Sigmoid colon (tissue), 7 donors: Measurements from ENCODE around the gene DEAF1. TPM values are rescaled to one million over a fixed set of nuclear protein-coding genes. Genes with fewer than 3 reads are reported as not detected.

Source experiments
- DNase-seq: peaks from one replicate; pipeline ENCODE4 v3.0.0-alpha.2; 2019
- H3K27ac ChIP-seq, 4 donors: fragments of 200-600 bp; sonication (generic); one replicate each; pipeline ENCODE4 v1.5.1; 2016 to 2019; ENCODE audit warnings: mild to moderate bottlenecking in 1 of 4
- H3K27me3 ChIP-seq, 3 donors: fragments of 200-600 bp; sonication (generic); one replicate each; pipeline ENCODE4 v1.5.1; 2019; ENCODE audit warnings: mild to moderate bottlenecking in 1 of 3
- H3K36me3 ChIP-seq, 4 donors: fragments of 200-600 bp; sonication (generic); one replicate each; pipeline ENCODE4 v1.5.1; 2016 to 2019
- H3K4me1 ChIP-seq, 4 donors: fragments of 200-600 bp; sonication (generic); one replicate each; pipeline ENCODE4 v1.5.1; 2017 to 2019
- H3K4me3 ChIP-seq, 4 donors: fragments of 200-600 bp; sonication (generic); one replicate each; pipeline ENCODE4 v1.5.1; 2017 to 2019; ENCODE audit warnings: mild to moderate bottlenecking in 2 of 4, moderate library complexity in 1 of 4
- H3K9me3 ChIP-seq, 4 donors: fragments of 200-600 bp in 3 of 4; sonication (generic) in 3 of 4; one replicate each; pipeline versions ENCODE4 v1.5.1 to v1.6.1; 2013 to 2019
- EP300 ChIP-seq, 4 donors: sonication (generic); formaldehyde crosslinking; IDR thresholded peaks; one replicate each; pipeline ENCODE4 v1.6.1; 2017; ENCODE audit warnings: antibody characterized with exemption in 4 of 4
- POLR2A ChIP-seq, 2 donors: fragments of 450-650 bp; IDR thresholded peaks; one replicate each; pipeline ENCODE4 v1.6.1; 2016; ENCODE audit warnings: antibody characterized with exemption in 2 of 2, mild to moderate bottlenecking in 2 of 2, moderate library complexity in 2 of 2
- POLR2AphosphoS5 ChIP-seq, 4 donors: sonication (generic); formaldehyde crosslinking; IDR thresholded peaks; one replicate each; pipeline ENCODE4 v1.6.1; 2017; ENCODE audit warnings: antibody characterized with exemption in 4 of 4
- WGBS, 2 donors: extraction: QIAGEN DNeasy Blood & Tissue Kit; methylation state at CpG; one replicate each; pipeline ENCODE4 v1.1.7; 2013; 5-methylcytosine and 5-hydroxymethylcytosine counted together
- intact Hi-C: fragments of 100-400 bp; cut with DNase I; formaldehyde crosslinking; loops from one replicate; pipeline ENCODE4 v1.15.1; 2023
- polyA plus RNA-seq, 3 donors: library from polyadenylated mRNA; stranded (reverse); fragments of 200-250 nt; gene quantifications; one replicate each; pipeline ENCODE4 v1.2.3, GENCODE V29; 2013
- total RNA-seq, 4 donors: library from RNA; depleted of rRNA; stranded (reverse); fragments of >200 nt; gene quantifications; one replicate each; pipeline ENCODE4 v1.1.0, GENCODE V29; 2016
- TF ChIP-seq, protein P1 (sequence below), 4 experiments: fragments of 450-650 bp in 3 of 4; fragments of 200-600 bp in 1 of 4; IDR thresholded peaks; one replicate each; pipeline ENCODE4 v1.5.1; 2016 to 2019; ENCODE audit warnings: antibody characterized with exemption in 4 of 4, mild to moderate bottlenecking in 3 of 4, moderate library complexity in 2 of 4
- donor health status: healthy with polysubstance abuse.
- donor health status: Bipolar disorder and iron deficiency.
- donor health status: healthy.

The DEAF1 gene
- total and polyA plus RNA-seq, 7 donors: 11.3 to 29.6 (median 18.6) TPM

DNA sequence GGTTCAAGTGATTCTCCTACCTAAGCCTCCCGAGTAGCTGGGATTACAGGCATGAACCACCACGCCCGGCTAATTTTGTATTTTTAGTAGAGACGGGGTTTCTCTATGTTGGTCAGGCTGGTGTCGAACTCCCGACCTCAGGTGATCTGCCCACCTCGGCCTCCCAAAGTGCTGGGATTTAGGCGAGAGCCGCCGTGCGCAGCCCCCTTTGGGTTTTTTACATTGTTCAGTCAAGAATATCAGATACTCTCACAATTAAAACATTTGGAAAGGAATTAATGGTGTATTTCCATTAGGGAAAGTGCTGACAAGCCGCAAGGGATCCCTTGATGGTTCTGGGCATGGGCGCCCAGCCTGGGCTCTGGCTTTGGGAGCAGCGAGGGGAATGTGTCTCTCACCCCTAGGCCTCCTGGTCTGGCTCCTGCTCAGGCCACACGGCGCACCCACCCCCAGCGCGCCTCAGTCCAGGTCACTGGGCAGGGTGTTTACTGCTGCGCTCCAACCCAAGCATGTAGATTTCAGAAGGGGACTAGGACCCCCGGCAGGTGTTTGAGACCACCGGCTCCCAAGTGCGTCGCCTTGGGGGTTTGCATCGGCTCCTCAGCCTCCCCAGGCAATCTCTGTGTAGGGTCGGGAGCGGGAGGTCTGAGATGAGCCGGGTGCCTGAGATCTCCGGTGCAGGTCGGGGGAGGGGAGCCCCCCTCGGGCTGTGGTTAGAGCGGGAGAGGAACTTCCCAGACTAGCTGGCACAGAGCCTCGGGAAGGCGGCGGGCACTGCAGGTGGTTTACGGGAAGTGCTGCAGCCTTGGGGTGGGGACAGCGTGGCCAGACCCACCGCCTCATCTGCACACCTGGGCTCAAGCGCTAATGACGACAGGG lies 78.5 kb downstream of the DEAF1 start:
- peak overlapping the region; percentile 82 to 95 (median 87) for H3K27ac ChIP-seq
- H3K27me3 ChIP-seq: no peaks in the 10 kb centered on the region
- peaks cover 6 to 34% (median 16%) of the 10 kb centered on the region in 4 donors for H3K36me3 ChIP-seq
- peak overlapping the region in 3 of 4 donors; percentile 61 to 71 (median 62) for H3K4me3 ChIP-seq
- 73 to 76% methylated on average over 39 of the region's 39 CpGs for WGBS, 2 donors
- peaks cover 0 to 33% (median 27%) of the 10 kb centered on the region in 4 donors for H3K4me1 ChIP-seq
- DNase-seq: peak; percentile 74
- intact Hi-C loops: loop anchor here (5.0 kb wide), 1 partner anchor 39 kb away; the partner anchor contains the start of gene PHRF1
- TF ChIP-seq, protein P1, sequence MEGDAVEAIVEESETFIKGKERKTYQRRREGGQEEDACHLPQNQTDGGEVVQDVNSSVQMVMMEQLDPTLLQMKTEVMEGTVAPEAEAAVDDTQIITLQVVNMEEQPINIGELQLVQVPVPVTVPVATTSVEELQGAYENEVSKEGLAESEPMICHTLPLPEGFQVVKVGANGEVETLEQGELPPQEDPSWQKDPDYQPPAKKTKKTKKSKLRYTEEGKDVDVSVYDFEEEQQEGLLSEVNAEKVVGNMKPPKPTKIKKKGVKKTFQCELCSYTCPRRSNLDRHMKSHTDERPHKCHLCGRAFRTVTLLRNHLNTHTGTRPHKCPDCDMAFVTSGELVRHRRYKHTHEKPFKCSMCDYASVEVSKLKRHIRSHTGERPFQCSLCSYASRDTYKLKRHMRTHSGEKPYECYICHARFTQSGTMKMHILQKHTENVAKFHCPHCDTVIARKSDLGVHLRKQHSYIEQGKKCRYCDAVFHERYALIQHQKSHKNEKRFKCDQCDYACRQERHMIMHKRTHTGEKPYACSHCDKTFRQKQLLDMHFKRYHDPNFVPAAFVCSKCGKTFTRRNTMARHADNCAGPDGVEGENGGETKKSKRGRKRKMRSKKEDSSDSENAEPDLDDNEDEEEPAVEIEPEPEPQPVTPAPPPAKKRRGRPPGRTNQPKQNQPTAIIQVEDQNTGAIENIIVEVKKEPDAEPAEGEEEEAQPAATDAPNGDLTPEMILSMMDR (IDR thresholded peaks at IDR 0.05): no peak
- TF ChIP-seq EP300 (IDR thresholded peaks at IDR 0.05): no peak
- no peak for TF ChIP-seq POLR2A (IDR thresholded peaks at IDR 0.05)
- TF ChIP-seq POLR2AphosphoS5 (IDR thresholded peaks at IDR 0.05): no peak
- no peaks in the 10 kb centered on the region for H3K9me3 ChIP-seq

DNA sequence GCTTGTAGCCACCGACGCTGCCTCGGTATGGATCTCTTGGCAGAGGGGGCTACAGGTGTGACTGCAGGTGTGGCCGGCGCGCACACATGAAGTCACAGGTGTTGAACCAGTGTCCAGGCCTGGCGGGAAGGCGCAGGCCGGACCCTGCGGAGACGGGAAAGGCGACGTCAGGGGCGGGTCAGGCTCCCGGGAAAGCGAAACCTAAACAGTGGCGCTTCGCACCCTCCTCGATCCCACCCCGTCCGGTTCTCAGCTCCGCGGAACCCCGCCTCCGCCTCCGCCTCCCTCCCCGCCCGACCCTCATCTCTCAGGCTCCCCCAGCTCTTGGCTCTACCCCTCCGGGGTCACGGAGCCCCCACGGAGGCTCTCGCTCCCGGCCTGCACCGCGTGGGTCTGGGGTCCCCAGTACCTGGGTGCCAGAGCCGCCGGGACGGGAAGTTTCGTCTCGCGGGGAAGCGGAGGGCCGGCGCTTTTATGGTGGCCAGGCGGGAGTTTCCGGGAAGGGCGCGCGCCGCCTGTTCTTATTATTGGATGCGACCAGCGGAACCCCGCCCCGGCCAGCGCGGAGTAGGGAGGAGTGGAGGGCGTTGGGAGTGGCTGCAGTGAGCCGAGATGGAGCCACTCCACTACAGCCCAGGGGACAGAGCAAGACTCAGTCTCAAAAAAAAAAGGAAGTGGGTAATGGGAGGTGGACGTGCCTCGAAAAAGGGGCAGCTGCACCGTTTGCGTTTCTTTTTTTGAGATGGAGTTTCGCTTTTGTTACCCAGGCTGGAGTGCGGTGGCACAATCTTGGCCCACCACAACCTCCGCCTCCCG lies 79.3 kb downstream of the DEAF1 start, which contains the start of gene IRF7:
IRF7 (minus strand) TSS at position 447 of the 816 bp plus-strand sequence. CDS start 586 bp downstream, outside the sequence.
- H3K36me3 ChIP-seq: peaks cover 13 to 43% (median 25%) of the 10 kb centered on the region in 4 donors
- no peaks in the 10 kb centered on the region for H3K9me3 ChIP-seq
- peak within 1 kb of the TSS; percentile 61 to 72 (median 66) for H3K4me3 ChIP-seq
- no peaks in the 10 kb centered on the region for H3K27me3 ChIP-seq
- H3K4me1 ChIP-seq: peaks cover 0 to 33% (median 27%) of the 10 kb centered on the region in 4 donors
- 2% methylated on average over 66 of the region's 66 CpGs for WGBS, 2 donors
- peak within 1 kb of the TSS; percentile 82 to 95 (median 87) for H3K27ac ChIP-seq
- TF ChIP-seq POLR2A (IDR thresholded peaks at IDR 0.05) (peak; percentile 41 to 66), POLR2AphosphoS5 (IDR thresholded peaks at IDR 0.05) (peak; percentile 57 to 82 (median 78))
- TF ChIP-seq, protein P1 (IDR thresholded peaks at IDR 0.05): no peak
- intact Hi-C loops: loop anchor here (5.0 kb wide), 1 partner anchor 38 kb away; the partner anchor contains the start of gene PHRF1
- peak; percentile 97 for DNase-seq

DNA sequence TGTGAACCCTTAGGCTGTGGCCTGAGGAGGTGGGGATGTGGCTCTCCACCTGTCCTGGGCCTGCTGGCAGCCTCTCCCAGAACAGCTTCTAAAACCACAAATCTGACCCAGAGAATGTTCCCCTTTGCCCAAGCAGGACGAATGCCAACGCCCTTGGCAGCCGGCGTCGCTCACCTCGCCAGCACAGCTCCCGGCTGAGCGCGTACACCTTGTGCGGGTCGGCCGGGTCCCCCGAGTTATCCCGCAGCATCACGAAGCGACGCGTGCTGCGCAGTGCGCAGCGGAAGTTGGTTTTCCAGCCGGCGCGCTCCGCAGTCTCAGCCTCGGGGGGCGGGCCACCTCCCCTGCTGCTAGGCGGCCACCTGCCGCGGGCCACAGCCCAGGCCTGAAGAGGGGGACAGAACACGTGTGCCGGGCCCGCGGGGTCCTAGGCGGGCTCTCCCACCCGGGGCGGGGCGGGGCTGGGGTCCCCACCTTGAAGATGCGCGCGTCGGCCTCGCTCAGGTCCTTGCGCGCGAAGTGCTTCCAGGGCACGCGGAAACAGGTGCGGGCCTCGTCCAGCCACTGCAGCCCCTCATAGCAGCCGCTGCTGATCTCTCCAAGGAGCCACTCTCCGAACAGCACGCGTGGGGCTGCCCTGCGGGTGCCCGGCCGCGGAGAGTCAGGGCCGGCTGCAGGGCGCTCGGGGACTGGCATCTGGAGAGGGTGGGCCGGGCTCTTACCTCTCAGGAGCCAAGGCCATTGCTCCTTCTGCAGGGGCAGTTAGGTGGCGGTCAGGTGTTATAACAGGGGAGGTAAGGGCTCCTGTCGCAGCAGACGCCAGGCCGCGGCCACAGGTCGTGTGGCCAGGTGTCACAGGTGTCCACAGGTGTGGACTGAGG lies 80.2 kb downstream of the DEAF1 start:
- 25 to 63% methylated on average over 68 of the region's 68 CpGs for WGBS, 2 donors
- DNase-seq: peak; percentile 68
- Histone ChIP-seq H3K4me1 (peaks cover 0 to 33% (median 27%) of the 10 kb centered on the region in 4 donors), H3K9me3 (no peaks in the 10 kb centered on the region), H3K27ac (peak overlapping the region; percentile 82 to 95 (median 87)), H3K36me3 (peaks cover 21 to 51% (median 33%) of the 10 kb centered on the region in 4 donors), H3K4me3 (peak overlapping the region; percentile 61 to 72 (median 66)), H3K27me3 (no peaks in the 10 kb centered on the region)
- intact Hi-C loops: loop anchor here (5.0 kb wide), 1 partner anchor 38 kb away; the partner anchor contains the start of gene PHRF1
- TF ChIP-seq, protein P1 (IDR thresholded peaks at IDR 0.05): no peak
